Cardiac septum (tissue), 1 donor: Measurements from ENCODE around the gene ASCC3. TPM values are rescaled to one million over a fixed set of nuclear protein-coding genes. Genes with fewer than 3 reads are reported as not detected.
"Not testable (repeated sequence)": the region's sequence is repeated elsewhere in the genome, so short reads cannot be mapped to it uniquely, and the experiment has no call there.

Source experiments
- DNase-seq: peaks from one replicate; pipeline ENCODE4 v3.0.0-alpha.2; 2020; ENCODE audit warnings: low spot score
- intact Hi-C: fragments of 100-400 bp; cut with DNase I; formaldehyde crosslinking; loops from one replicate; pipeline ENCODE4 v1.14.0; 2022
- total RNA-seq: library from RNA; stranded (reverse); fragmentation: NEBNext Ultra II Directional; extraction: Animal tissue kit (Norgen Biotek cat#: 25700); gene quantifications from one replicate; pipeline ENCODE4 v1.2.1, GENCODE V29; 2021
- donor health status: DM: no; HTN: no; CAD: no.

Gene ASCC3
- total RNA-seq, 1 donor from 2014 or later = 24.4 TPM

DNA sequence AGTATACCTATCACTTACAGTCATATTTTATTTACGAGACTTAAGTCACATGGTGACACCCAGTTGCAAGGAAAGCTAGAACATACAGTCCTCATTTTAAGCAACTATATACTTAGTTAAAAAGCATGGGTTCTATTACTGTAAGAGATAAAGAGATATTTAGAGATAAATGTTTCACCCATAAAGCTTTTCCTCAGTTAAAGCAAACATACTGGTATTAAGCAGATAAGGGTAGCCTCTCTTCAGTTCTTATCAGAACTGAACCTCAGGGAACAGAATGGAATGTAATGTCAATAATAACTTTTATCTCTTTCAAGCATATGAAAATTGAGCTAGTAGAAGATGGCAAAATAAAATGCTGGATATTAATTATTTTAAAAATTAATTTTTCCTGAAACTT is 9.9 kb upstream of the ASCC3 start:
- no peak for DNase-seq
- intact Hi-C loops = no loop called here

DNA sequence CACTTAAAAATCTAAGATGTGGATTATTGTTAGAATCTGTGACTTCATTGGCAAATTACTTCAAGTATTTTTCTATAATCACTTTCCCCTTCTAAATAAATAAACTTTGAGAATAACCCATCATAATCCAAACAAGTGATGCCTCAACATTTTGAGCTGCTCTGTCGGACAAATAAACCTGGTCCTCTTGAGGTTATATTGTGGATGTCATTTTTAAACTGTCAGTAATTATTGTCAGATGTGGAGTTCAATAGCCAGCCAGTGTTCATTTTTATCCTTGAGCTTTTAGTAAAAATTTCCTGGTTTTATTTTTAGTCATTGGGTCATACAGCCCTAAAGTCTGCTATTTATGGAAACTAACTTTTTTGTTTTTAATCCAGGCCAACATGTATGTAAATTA is 9.5 kb upstream of the ASCC3 start:
- DNase-seq, intact Hi-C loops: not testable (repeated sequence)

DNA sequence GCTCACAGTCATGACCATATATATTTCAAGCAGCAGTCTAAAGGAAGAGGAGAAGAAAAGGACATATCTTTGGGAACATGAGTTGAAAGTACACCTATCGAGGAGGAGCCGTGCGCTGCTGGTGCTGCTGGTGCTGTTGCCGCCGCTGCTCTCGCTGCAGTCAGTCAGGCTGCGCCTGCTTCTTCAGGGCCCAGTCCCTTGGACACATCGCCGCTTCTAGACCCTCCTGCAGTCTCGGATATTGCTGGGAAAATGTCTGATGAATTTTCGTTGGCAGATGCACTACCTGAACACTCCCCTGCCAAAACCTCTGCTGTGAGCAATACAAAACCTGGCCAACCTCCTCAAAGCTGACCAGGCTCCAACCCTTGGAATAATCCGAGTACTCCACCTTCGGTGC is 8.2 kb upstream of the ASCC3 start:
- no peak for DNase-seq
- intact Hi-C loops = no loop called here

DNA sequence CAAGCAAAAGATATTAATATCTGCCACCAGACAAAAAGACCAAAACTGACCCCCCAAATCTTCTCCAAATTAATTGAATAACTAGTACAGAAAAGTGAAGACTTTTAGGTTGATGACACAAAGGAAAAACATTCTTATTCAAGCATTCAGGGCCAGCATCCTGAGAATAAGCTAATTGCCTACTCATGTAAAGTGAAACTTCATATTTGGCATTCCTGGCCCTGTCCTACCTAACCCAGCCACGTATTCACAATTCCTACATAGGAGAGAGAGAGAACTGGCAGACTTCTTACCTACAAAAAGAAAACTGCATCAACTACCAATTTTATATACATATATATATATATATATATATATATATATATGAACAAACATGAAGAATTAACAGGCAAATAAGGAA is 4.9 kb upstream of the ASCC3 start:
- intact Hi-C loops = no loop called here
- DNase-seq = no peak

DNA sequence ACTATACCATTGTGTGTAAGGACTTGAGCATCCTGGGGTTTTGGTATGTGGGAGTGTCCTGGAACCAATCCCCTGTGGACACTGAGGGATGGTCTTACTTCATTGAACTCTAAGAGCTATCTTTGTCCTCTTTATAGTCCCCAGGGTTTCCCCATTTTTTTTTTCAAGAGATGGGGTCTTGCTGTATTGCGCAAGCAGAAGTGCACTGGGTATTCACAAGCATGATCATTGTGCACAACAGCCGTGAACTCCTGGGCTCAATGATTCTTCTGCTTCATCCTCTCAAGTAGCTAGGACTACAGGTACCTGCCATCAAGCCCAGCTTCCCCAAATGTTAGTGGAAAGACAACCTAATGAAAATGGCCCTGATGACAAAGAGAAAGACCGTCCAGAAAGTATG is 2.2 kb upstream of the ASCC3 start:
- no peak for DNase-seq
- intact Hi-C loops = no loop called here

DNA sequence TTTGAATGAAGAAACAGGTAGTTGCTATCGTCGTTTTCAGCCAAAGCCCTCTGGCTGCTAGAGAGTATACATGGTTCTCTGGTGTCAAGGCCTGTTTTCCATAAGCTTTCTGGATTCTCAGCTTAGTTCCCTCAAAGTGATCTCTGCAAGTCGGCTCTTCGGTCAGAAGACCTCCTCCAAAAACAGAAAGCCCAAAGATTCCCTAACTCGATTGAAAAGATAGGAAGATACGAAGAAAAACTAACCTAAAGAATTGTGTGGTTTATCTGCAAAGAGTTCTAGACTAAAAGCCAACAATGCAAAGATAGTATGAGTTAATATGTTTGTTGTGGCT is 545 bp upstream of the ASCC3 start:
- intact Hi-C loops = no loop called here

DNA sequence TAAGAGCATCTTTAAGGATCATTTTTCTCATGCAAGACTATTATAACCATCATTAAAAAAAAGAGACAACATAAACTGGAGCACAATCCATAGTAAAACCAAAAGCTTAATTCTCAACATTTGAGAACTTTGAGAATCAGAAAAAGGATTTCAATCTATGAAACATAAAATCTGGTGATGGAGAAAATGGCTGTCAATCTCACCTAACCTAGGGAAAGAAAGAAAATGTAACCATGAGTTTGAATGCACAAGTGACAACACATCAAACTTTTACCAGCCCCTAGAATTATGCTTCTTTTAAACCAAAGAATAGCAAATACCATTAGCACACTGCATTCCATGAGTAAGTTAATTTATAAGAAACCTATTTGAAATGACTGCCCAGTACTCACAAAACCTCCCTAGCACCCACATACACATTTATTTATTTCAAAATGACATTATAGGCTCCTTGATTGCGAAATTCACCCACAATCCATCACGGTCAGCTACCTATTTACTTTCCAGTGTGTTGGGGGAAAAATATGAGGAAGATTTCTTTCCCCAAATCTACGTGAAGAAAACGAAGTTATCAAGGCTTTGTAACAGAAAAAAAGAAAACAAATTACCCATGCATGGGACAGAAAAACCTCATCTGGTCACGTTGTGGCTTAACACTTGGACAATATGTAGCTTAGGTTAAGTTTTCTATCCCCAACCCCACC is 828 bp downstream of the ASCC3 start:
- intact Hi-C loops = no loop called here
- no peak for DNase-seq

More for the DNA sequence above, 545 bp upstream of the ASCC3 start:
- DNase-seq = no peak

DNA sequence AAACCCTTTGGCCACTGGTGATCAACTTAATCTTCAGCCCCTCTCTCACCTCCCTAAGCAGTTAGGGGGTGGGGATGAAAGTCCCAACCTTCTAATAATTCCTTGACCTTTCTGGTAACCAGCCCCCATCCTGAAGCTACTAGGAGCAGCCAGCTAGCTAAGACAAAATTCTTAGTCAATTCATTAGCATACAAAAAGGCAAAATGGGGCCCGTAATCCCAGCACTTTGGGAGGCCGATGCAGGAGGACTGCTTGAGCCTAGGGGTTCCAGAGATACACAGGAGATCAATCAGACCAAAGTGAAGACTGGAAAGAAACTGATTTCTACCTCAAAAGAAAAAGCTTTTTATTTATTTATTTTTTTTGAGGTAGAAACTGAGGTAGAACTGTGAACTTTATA is 1.8 kb downstream of the ASCC3 start:
- intact Hi-C loops = no loop called here

DNA sequence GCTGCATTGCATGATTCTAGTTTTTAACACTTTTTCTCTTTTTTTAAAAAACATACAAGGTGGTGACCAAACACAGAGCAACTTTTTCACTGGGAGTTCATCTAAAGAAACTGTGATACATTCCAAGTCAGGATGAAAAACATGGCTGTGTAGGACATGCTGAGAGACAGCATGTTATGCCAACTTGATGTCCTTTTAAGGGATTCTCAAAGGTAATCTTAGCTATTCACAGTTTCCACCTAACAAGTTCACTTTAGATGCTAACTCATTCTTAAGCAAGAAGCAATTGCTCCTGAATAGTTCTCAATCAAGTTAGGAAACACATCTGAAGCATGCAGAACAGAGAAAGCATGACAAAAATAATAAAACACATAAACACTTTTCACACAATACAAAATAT is 3.3 kb downstream of the ASCC3 start:
- no peak for DNase-seq
- intact Hi-C loops = no loop called here

More for the DNA sequence above, 1.8 kb downstream of the ASCC3 start:
- DNase-seq = no peak

DNA sequence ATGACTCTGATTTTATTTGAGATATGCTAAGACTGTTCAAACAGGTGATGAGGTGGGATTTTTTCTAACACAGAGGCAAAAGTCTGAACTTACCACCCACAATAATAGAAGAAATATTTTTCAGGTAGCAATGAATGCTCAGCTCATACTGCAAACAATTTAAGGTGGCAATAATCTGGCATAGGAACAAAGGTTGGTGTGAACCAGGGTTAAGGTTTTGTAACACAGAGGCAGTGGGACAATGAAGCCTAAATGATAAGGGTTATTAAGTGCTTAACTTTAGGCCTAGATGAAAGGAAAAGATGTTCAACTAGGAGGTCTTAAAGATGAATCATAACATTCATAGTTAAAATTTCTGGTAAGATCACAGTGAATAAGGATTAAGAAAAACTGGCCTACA is 4.9 kb downstream of the ASCC3 start:
- intact Hi-C loops = no loop called here

DNA sequence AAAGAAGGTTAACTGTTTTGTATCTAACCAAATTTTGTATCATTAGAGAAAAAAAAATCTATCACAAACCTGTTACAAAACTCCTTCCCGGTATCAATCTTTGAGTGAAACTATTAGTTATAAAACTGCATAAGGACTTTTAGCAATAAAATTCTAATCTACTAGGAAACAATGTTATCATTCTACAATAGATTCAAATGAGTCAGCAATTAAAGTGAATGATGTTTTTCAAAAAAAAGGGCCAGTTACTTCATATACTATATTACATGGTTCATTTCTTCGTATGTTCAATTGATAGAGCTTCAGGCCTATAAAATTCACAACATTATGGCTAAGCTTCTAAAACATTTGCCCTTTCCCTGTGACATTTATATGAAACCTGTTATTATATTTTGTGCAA is 15.6 kb downstream of the ASCC3 start:
- no peak for DNase-seq
- intact Hi-C loops = no loop called here

More for the DNA sequence above, 4.9 kb downstream of the ASCC3 start:
- no peak for DNase-seq

DNA sequence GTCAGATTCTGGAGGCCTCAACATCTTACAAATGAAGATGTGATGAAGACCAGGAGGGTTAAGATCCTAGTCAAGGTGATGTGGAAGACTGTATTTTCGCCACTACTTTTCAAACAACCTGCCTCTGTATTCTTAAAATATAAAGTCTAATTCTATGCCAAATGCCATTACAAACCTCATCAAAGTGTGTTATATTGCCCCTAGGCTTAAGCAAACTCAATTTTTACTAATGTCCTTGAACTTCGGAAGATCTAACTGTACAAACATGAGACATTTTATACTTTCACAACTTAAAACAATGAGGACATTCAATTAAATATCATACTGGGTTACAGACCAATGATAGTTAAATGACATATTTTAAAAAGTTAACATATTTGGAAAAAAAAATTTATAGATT is 19.1 kb downstream of the ASCC3 start:
- DNase-seq = no peak
- intact Hi-C loops = no loop called here

DNA sequence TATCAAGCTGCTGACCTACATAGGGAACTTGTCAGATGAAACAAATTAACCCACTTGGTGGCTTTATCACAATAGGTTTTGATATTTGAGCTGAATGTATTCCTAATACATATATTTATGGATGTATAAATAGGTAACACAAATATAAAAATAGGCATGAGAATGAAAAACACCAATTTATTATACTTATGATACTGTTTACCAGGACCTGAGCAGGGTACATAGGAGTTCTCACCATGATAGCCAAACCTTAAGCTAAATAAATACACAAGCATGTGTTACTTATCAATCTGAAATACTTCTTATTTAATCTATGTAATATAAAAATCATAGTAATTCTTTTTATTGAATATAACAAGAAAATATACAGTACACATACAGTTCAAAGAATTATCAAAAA is 25.0 kb downstream of the ASCC3 start:
- DNase-seq = no peak
- intact Hi-C loops = no loop called here

DNA sequence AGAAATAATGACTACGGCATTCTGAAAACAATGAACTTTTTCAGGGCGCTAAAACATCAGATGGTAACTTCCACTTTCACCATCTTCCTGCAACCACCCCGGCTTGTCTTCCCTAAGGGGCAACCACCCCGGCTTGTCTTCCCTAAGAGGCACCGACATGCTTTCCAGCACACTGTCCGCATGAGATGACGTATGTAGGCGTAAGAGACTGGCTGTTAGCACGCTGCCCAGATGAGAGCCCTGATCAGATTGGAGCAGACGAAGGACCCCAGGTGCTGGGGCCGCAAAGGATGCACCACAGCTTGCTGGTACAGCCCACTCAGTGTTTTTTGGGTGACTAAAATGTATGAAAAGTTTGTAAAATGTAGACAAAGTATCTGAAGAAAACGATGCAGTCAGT is 29.3 kb downstream of the ASCC3 start:
- intact Hi-C loops = no loop called here
- DNase-seq = no peak

DNA sequence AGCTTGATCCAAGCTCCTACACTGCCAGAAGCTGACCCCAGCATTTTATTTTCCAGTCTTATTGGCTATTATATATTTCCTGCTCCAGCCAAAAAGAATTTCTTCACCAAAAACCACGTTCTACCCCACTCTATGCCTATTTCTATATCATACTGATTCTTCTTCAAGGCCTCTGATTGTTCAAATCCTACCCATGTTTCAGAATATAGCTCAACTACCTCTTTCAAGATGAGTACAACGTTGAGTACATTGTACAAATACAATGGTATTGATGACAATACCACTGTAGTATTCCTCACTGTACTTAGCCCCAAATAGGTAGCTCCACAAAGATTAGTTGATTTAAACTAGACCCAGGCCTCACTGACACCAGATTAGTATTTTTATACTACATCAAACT is 31.0 kb downstream of the ASCC3 start:
- intact Hi-C loops = no loop called here
- DNase-seq = no peak

DNA sequence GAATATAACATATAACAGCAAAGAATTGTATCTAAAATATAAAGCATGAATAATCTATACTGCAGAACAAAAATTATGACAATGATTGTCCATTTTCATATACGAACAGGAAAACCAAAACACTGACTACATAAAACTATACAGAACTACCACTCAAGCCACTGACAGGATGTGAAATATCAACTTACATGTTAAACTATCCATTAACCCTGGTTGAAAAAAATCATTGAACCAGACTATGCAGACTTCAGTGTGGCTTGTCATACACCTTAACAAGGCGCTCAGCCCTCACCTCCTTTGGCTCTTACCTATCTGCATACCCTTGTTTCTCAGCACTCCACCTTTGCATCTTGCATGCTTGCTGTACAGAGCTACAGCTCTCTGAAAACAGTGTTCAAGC is 34.9 kb downstream of the ASCC3 start:
- DNase-seq = no peak
- intact Hi-C loops = no loop called here

DNA sequence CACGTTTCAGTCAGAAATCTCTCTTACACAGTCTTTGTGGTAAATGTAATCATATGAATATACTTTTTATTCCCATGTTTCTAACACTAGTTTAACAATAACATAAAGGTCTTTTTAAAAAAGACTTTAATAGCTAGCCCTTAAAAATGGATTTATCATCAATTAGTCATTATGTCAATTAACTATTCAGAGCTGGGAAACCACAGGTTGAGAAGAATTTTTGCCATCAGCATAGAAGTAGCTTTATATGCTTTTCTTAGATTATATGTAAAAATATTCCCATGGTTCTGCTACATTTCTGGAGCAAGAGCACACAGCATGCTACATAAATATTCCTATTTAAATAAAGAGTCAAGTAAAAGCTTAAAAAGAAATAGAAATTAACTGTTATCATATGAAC is 35.5 kb downstream of the ASCC3 start:
- intact Hi-C loops = no loop called here

DNA sequence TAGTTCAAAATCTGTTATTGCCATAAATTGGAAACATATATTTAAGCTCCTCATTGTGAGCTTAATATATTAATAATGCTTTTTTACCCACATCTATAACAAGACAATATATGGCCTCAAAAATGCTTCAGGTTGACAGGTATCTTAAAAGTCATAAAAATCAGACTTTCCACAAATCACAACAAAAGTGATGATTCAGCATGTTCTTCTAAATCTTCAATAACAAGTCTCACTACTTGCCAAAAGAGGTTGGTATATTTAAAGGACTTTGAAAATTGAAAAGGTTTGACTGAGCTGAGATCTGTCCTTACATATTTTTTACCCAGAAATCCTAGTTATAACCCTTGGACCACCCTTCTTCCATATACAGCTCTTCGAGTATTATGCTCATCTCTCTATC is 41.7 kb downstream of the ASCC3 start:
- no peak for DNase-seq
- intact Hi-C loops = no loop called here

More for the DNA sequence above, 35.5 kb downstream of the ASCC3 start:
- no peak for DNase-seq

DNA sequence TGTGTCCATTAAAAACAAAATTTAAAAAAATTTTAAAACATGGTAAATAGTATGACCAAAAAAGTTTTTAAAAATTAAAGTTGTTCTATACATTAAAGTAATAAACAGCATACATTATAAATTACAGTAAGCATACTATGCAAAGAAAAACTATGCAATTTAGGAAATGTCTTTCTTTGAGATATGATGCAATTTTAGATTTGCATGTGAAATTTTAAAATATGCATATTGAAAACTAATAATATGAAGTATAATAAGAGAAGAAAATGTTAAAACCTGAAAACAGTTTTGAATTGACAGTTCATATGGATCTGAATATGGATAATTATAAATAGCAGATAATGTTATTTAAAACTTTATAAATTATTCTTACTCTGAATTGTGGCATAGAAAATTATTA is 43.1 kb downstream of the ASCC3 start:
- DNase-seq = no peak
- intact Hi-C loops = no loop called here

DNA sequence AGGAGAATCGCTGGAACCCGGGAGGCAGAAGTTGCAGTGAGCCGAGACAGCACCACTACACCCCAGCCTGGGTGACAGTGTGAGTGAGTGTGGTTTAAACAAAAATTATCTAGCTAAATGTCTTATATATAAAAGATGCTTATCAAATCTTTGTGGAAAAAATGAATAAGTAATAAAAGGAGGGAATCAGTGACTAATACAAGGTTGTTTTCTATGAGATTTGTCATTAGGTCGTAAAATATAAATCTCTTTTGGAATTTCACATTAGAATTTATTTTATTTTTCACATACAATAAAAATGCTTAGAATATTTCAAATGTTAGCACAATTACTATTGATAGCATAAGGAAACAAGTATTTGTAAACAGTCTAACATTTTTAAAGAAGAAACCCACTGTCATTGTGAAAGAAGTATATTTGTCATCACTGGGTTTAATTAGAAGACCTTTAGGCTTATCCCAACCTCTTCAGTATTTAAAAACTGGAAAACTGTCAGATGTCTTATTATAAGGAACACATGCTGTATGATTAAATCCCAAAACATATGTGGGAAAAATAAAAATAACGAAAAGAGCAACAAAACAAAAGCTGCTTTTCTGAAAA is 47.1 kb downstream of the ASCC3 start:
- intact Hi-C loops = no loop called here
- DNase-seq = no peak

DNA sequence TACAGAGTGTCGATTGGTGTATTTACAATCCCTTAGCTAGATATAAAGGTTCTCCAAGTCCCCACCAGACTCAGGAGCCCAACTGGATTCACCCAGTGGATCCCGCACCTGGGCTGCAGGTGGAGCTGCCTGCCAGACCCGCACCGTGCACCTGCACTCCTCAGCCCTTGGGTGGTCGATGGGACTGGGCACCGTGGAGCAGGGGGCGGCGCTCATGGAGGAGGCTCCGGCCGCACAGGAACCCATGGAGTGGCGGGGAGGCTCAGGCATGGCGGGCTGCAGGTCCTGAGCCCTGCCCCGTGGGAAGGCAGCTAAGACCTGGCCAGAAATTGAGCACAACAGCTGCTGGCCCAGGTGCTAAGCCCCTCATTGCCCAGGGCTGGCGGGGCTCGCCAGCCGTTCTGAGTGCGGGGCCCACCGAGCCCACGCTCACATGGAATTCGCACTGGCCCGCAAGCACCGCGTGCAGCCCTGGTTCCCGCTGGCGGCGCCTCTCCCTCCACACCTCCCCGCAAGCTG is 52.0 kb downstream of the ASCC3 start:
- DNase-seq, intact Hi-C loops: not testable (repeated sequence)

DNA sequence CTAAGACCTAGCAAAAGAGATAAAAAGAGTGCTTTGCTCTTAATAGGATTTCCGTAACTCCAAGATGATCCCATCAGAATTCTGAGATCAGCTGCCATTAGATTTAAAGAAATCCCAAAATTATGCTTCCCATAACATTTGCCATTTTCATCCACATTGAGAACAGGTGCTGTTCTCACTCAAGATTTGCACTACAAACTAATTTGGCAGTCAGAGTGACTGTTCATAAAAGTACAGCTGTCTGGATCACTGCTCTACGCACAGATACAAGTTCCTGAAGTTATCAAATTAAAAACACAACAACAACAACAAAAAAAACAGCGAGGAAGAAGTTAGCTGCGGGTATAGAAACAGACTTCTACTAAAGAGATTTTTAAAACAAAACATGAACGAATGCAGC is 58.1 kb downstream of the ASCC3 start:
- DNase-seq = no peak
- intact Hi-C loops = no loop called here
